ENCODE measurements around the gene KLHL2.
"Not testable (repeated sequence)": the region's sequence is repeated elsewhere in the genome, so short reads cannot be mapped to it uniquely, and the experiment has no call there.

KLHL2 gene

GRCh38 chr4:165207431-165208220 is at the start of gene KLHL2:
TSS of gene KLHL2 (plus strand) at chr4:165207561. CDS start at chr4:165207877, 316 bp downstream.
- no peak for DNase-seq (ENCODE audit: extremely low read depth, low read depth)
- TF ChIP-seq CTCF (IDR thresholded peaks at IDR 0.05; ENCODE audit: low read depth, low read length, missing control alignments): no peak
- peak within 1 kb of the TSS; percentile 72 for H3K4me3 ChIP-seq (replicated peaks; ENCODE audit: low read depth, low read length)

GRCh38 chr4:165158762-165159161 is 48.6 kb upstream of the KLHL2 start:
- no peak for TF ChIP-seq CTCF (IDR thresholded peaks at IDR 0.05; ENCODE audit: low read depth, low read length, missing control alignments)
- no peak overlapping the region for H3K4me3 ChIP-seq (replicated peaks; ENCODE audit: low read depth, low read length)
- no peak for DNase-seq (ENCODE audit: extremely low read depth, low read depth)

- DNase-seq (ENCODE audit: extremely low read depth, low read depth): no peak
- no peak for TF ChIP-seq CTCF (IDR thresholded peaks at IDR 0.05; ENCODE audit: low read depth, low read length, missing control alignments)
- no peak overlapping the region for H3K4me3 ChIP-seq (replicated peaks; ENCODE audit: low read depth, low read length)
Measured at GRCh38 chr4:165164257-165164656, 43.1 kb upstream of the KLHL2 start.

- not testable (repeated sequence) for DNase-seq (ENCODE audit: extremely low read depth, low read depth); H3K4me3 ChIP-seq (replicated peaks; ENCODE audit: low read depth, low read length)
Measured at GRCh38 chr4:165166872-165167271, 40.5 kb upstream of the KLHL2 start.

GRCh38 chr4:165167650-165168049 is 39.7 kb upstream of the KLHL2 start:
- H3K4me3 ChIP-seq (replicated peaks; ENCODE audit: low read depth, low read length): no peak overlapping the region
- no peak for DNase-seq (ENCODE audit: extremely low read depth, low read depth)
- no peak for TF ChIP-seq CTCF (IDR thresholded peaks at IDR 0.05; ENCODE audit: low read depth, low read length, missing control alignments)

- DNase-seq (ENCODE audit: extremely low read depth, low read depth): no peak
- TF ChIP-seq CTCF (IDR thresholded peaks at IDR 0.05; ENCODE audit: low read depth, low read length, missing control alignments): no peak
- no peak overlapping the region for H3K4me3 ChIP-seq (replicated peaks; ENCODE audit: low read depth, low read length)
Measured at GRCh38 chr4:165170819-165171218, 36.5 kb upstream of the KLHL2 start.

- not testable (repeated sequence) for H3K4me3 ChIP-seq (replicated peaks; ENCODE audit: low read depth, low read length); DNase-seq (ENCODE audit: extremely low read depth, low read depth)
Measured at GRCh38 chr4:165175470-165175869, 31.9 kb upstream of the KLHL2 start.

- no peak for TF ChIP-seq CTCF (IDR thresholded peaks at IDR 0.05; ENCODE audit: low read depth, low read length, missing control alignments)
- DNase-seq (ENCODE audit: extremely low read depth, low read depth): no peak
- no peak overlapping the region for H3K4me3 ChIP-seq (replicated peaks; ENCODE audit: low read depth, low read length)
Measured at GRCh38 chr4:165175879-165176278, 31.5 kb upstream of the KLHL2 start.
